Stimulated activated naive CD8-positive, alpha-beta T cell treated with anti-CD3 and anti-CD28 coated beads, Interleukin-15, Interleukin-2, amounts not matched to agents 100 ng/mL and 50 ng/mL, for 24 hours (primary cell): ENCODE measurements around the gene RSL1D1.
"Not testable (repeated sequence)": the region's sequence is repeated elsewhere in the genome, so short reads cannot be mapped to it uniquely, and the experiment has no call there.

Experiments used
- H3K27ac Mint-ChIP-seq: one replicate; pipeline ENCODE4 v1.8.0; 2021; ENCODE audit warnings: mild to moderate bottlenecking, mixed read lengths
- H3K27me3 Mint-ChIP-seq: one replicate; pipeline ENCODE4 v1.8.0; 2021; ENCODE audit warnings: mixed read lengths
- H3K36me3 Mint-ChIP-seq: one replicate; pipeline ENCODE4 v1.8.0; 2021; ENCODE audit warnings: low read depth, mixed read lengths
- H3K4me1 Mint-ChIP-seq: one replicate; pipeline ENCODE4 v1.8.0; 2021; ENCODE audit warnings: low read depth, mixed read lengths
- H3K4me3 Mint-ChIP-seq: one replicate; pipeline ENCODE4 v1.8.0; 2021; ENCODE audit warnings: mild to moderate bottlenecking, mixed read lengths
- H3K9me3 Mint-ChIP-seq: one replicate; pipeline ENCODE4 v1.8.0; 2021; ENCODE audit warnings: mixed read lengths

The RSL1D1 gene

GRCh38 chr16:11828696-11829095, 22.6 kb downstream of the RSL1D1 start:
- no peak overlapping the region for H3K27ac Mint-ChIP-seq
- H3K36me3 Mint-ChIP-seq, result no peaks in the 10 kb centered on the region
- no peaks in the 10 kb centered on the region for H3K9me3 Mint-ChIP-seq
- no peaks in the 10 kb centered on the region for H3K27me3 Mint-ChIP-seq
- H3K4me1 Mint-ChIP-seq, result no peaks in the 10 kb centered on the region
- H3K4me3 Mint-ChIP-seq, result no peak overlapping the region

GRCh38 chr16:11825520-11826165, 25.7 kb downstream of the RSL1D1 start:
- H3K27me3 Mint-ChIP-seq, H3K4me3 Mint-ChIP-seq, H3K27ac Mint-ChIP-seq, H3K9me3 Mint-ChIP-seq, H3K4me1 Mint-ChIP-seq, H3K36me3 Mint-ChIP-seq: not testable (repeated sequence)

GRCh38 chr16:11824362-11824761, 27.0 kb downstream of the RSL1D1 start:
- Mint-ChIP-seq H3K9me3 (no peaks in the 10 kb centered on the region), H3K36me3 (no peaks in the 10 kb centered on the region), H3K27ac (no peak overlapping the region), H3K4me1 (no peaks in the 10 kb centered on the region), H3K27me3 (no peaks in the 10 kb centered on the region), H3K4me3 (no peak overlapping the region)

GRCh38 chr16:11823645-11824044, 27.7 kb downstream of the RSL1D1 start:
- not testable (repeated sequence) for H3K4me3 Mint-ChIP-seq, H3K27me3 Mint-ChIP-seq, H3K36me3 Mint-ChIP-seq, H3K27ac Mint-ChIP-seq, H3K9me3 Mint-ChIP-seq, H3K4me1 Mint-ChIP-seq

- Mint-ChIP-seq H3K4me1 (no peaks in the 10 kb centered on the region), H3K4me3 (no peak overlapping the region), H3K36me3 (no peaks in the 10 kb centered on the region), H3K9me3 (no peaks in the 10 kb centered on the region), H3K27me3 (no peaks in the 10 kb centered on the region), H3K27ac (no peak overlapping the region)
These were observed 31.5 kb downstream of the RSL1D1 start for GRCh38 chr16:11819798-11820197.

- not testable (repeated sequence) for H3K27ac Mint-ChIP-seq, H3K4me1 Mint-ChIP-seq, H3K4me3 Mint-ChIP-seq, H3K27me3 Mint-ChIP-seq, H3K36me3 Mint-ChIP-seq, H3K9me3 Mint-ChIP-seq
These were observed 32.4 kb downstream of the RSL1D1 start for GRCh38 chr16:11818970-11819369.

- no peaks in the 10 kb centered on the region for H3K27me3 Mint-ChIP-seq
- peaks cover 3% of the 10 kb centered on the region for H3K4me1 Mint-ChIP-seq
- H3K9me3 Mint-ChIP-seq, result no peaks in the 10 kb centered on the region
- no peak overlapping the region for H3K4me3 Mint-ChIP-seq
- no peak overlapping the region for H3K27ac Mint-ChIP-seq
- no peaks in the 10 kb centered on the region for H3K36me3 Mint-ChIP-seq
These were observed 35.2 kb downstream of the RSL1D1 start for GRCh38 chr16:11816123-11816522.

- H3K4me1 Mint-ChIP-seq, result peaks cover 11% of the 10 kb centered on the region
- not testable (repeated sequence) for H3K4me3 Mint-ChIP-seq, H3K36me3 Mint-ChIP-seq, H3K27me3 Mint-ChIP-seq, H3K9me3 Mint-ChIP-seq, H3K27ac Mint-ChIP-seq
These were observed 36.5 kb downstream of the RSL1D1 start for GRCh38 chr16:11814800-11815199.

- Mint-ChIP-seq H3K27me3 (no peaks in the 10 kb centered on the region), H3K4me1 (peaks cover 12% of the 10 kb centered on the region), H3K4me3 (no peak overlapping the region), H3K36me3 (no peaks in the 10 kb centered on the region), H3K27ac (no peak overlapping the region), H3K9me3 (no peaks in the 10 kb centered on the region)
These were observed 44.6 kb downstream of the RSL1D1 start for GRCh38 chr16:11806721-11807120.

GRCh38 chr16:11805556-11805955, 45.8 kb downstream of the RSL1D1 start:
- Mint-ChIP-seq H3K27ac (no peak overlapping the region), H3K4me1 (peaks cover 20% of the 10 kb centered on the region), H3K27me3 (no peaks in the 10 kb centered on the region), H3K9me3 (no peaks in the 10 kb centered on the region), H3K36me3 (no peaks in the 10 kb centered on the region), H3K4me3 (no peak overlapping the region)

- H3K27me3 Mint-ChIP-seq, result no peaks in the 10 kb centered on the region
- no peak overlapping the region for H3K4me3 Mint-ChIP-seq
- no peak overlapping the region for H3K27ac Mint-ChIP-seq
These were observed 49.8 kb downstream of the RSL1D1 start for GRCh38 chr16:11801481-11802021.

GRCh38 chr16:11800382-11800718, 51.0 kb downstream of the RSL1D1 start:
- Mint-ChIP-seq H3K27ac (peak overlapping the region; percentile 74), H3K36me3 (peaks cover 7% of the 10 kb centered on the region), H3K4me1 (peaks cover 47% of the 10 kb centered on the region), H3K9me3 (no peaks in the 10 kb centered on the region), H3K4me3 (peak overlapping the region; percentile 50), H3K27me3 (no peaks in the 10 kb centered on the region)

More at GRCh38 chr16:11801481-11802021, 49.8 kb downstream of the RSL1D1 start:
- no peaks in the 10 kb centered on the region for H3K9me3 Mint-ChIP-seq
- H3K4me1 Mint-ChIP-seq, result peaks cover 38% of the 10 kb centered on the region
- no peaks in the 10 kb centered on the region for H3K36me3 Mint-ChIP-seq

- Mint-ChIP-seq H3K4me3 (peak overlapping the region; percentile 50), H3K27ac (peak overlapping the region; percentile 74)
These were observed 51.6 kb downstream of the RSL1D1 start for GRCh38 chr16:11799509-11800381.

GRCh38 chr16:11799017-11799381, 52.3 kb downstream of the RSL1D1 start:
- peak overlapping the region; percentile 90 for H3K27ac Mint-ChIP-seq

More at GRCh38 chr16:11799509-11800381, 51.6 kb downstream of the RSL1D1 start:
- H3K4me1 Mint-ChIP-seq, result peaks cover 53% of the 10 kb centered on the region
- peaks cover 12% of the 10 kb centered on the region for H3K36me3 Mint-ChIP-seq
- no peaks in the 10 kb centered on the region for H3K9me3 Mint-ChIP-seq
- no peaks in the 10 kb centered on the region for H3K27me3 Mint-ChIP-seq

GRCh38 chr16:11797957-11798299, 53.4 kb downstream of the RSL1D1 start:
- H3K36me3 Mint-ChIP-seq, result peaks cover 22% of the 10 kb centered on the region
- peaks cover 72% of the 10 kb centered on the region for H3K4me1 Mint-ChIP-seq
- H3K4me3 Mint-ChIP-seq, result peak overlapping the region; percentile 91
- no peaks in the 10 kb centered on the region for H3K9me3 Mint-ChIP-seq
- H3K27ac Mint-ChIP-seq, result peak overlapping the region; percentile 90
- H3K27me3 Mint-ChIP-seq, result no peaks in the 10 kb centered on the region

More at GRCh38 chr16:11799017-11799381, 52.3 kb downstream of the RSL1D1 start:
- Mint-ChIP-seq H3K4me3 (peak overlapping the region; percentile 91), H3K27me3 (no peaks in the 10 kb centered on the region), H3K9me3 (no peaks in the 10 kb centered on the region), H3K4me1 (peaks cover 61% of the 10 kb centered on the region), H3K36me3 (peaks cover 19% of the 10 kb centered on the region)
